Endothelial cell (in vitro differentiated cells): Measurements from ENCODE around the gene ZNF135. TPM values are rescaled to one million over a fixed set of nuclear protein-coding genes. Genes with fewer than 3 reads are reported as not detected.

Experiments
- DNase-seq: peaks from one replicate; pipeline ENCODE4 v3.0.0; 2021; ENCODE audit warnings: low spot score
- H3K27ac Mint-ChIP-seq: one replicate; pipeline ENCODE4 v1.8.0; 2021; ENCODE audit warnings: mixed read lengths, inconsistent platforms; ENCODE audit not compliant: unreplicated experiment
- H3K27me3 Mint-ChIP-seq: one replicate; pipeline ENCODE4 v1.8.0; 2021; ENCODE audit warnings: mild to moderate bottlenecking, moderate library complexity, mixed read lengths, inconsistent platforms; ENCODE audit not compliant: unreplicated experiment
- H3K36me3 Mint-ChIP-seq: one replicate; pipeline ENCODE4 v1.8.0; 2021; ENCODE audit warnings: mild to moderate bottlenecking, low read depth, mixed read lengths, inconsistent platforms; ENCODE audit not compliant: unreplicated experiment
- H3K4me1 Mint-ChIP-seq: one replicate; pipeline ENCODE4 v1.8.0; 2021; ENCODE audit warnings: mild to moderate bottlenecking, mixed read lengths, inconsistent platforms; ENCODE audit not compliant: unreplicated experiment
- H3K4me3 Mint-ChIP-seq: one replicate; pipeline ENCODE4 v1.8.0; 2021; ENCODE audit warnings: mild to moderate bottlenecking, mixed read lengths, inconsistent platforms; ENCODE audit not compliant: unreplicated experiment
- H3K9me3 Mint-ChIP-seq: one replicate; pipeline ENCODE4 v1.8.0; 2021; ENCODE audit warnings: mixed read lengths, inconsistent platforms; ENCODE audit not compliant: unreplicated experiment
- total RNA-seq: library from RNA; stranded (reverse); fragmentation: NEBNext Ultra II Directional; extraction: Animal tissue kit (Norgen Biotek cat#: 25700); gene quantifications from one replicate; pipeline ENCODE4 v1.2.1, GENCODE V29; 2021; ENCODE audit not compliant: unreplicated experiment
- TF ChIP-seq, protein P1 (sequence below): fragments of 200-600 bp; sonication (generic); IDR thresholded peaks from one replicate; pipeline ENCODE4 v1.5.0; 2021; ENCODE audit warnings: antibody characterized with exemption; ENCODE audit not compliant: unreplicated experiment

Gene ZNF135
- total RNA-seq, 1 donor from 2014 or later = 1.1 TPM

GRCh38 chr19:58034477-58034793 lies 24.6 kb upstream of the ZNF135 start:
- no peak overlapping the region for H3K27ac Mint-ChIP-seq
- TF ChIP-seq, protein P1, sequence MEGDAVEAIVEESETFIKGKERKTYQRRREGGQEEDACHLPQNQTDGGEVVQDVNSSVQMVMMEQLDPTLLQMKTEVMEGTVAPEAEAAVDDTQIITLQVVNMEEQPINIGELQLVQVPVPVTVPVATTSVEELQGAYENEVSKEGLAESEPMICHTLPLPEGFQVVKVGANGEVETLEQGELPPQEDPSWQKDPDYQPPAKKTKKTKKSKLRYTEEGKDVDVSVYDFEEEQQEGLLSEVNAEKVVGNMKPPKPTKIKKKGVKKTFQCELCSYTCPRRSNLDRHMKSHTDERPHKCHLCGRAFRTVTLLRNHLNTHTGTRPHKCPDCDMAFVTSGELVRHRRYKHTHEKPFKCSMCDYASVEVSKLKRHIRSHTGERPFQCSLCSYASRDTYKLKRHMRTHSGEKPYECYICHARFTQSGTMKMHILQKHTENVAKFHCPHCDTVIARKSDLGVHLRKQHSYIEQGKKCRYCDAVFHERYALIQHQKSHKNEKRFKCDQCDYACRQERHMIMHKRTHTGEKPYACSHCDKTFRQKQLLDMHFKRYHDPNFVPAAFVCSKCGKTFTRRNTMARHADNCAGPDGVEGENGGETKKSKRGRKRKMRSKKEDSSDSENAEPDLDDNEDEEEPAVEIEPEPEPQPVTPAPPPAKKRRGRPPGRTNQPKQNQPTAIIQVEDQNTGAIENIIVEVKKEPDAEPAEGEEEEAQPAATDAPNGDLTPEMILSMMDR = no peak
- H3K4me3 Mint-ChIP-seq = no peak overlapping the region
- peaks cover 17% of the 10 kb centered on the region for H3K27me3 Mint-ChIP-seq
- no peaks in the 10 kb centered on the region for H3K4me1 Mint-ChIP-seq
- H3K36me3 Mint-ChIP-seq = peaks cover 27% of the 10 kb centered on the region
- DNase-seq = no peak
- peaks cover 33% of the 10 kb centered on the region for H3K9me3 Mint-ChIP-seq

DNA sequence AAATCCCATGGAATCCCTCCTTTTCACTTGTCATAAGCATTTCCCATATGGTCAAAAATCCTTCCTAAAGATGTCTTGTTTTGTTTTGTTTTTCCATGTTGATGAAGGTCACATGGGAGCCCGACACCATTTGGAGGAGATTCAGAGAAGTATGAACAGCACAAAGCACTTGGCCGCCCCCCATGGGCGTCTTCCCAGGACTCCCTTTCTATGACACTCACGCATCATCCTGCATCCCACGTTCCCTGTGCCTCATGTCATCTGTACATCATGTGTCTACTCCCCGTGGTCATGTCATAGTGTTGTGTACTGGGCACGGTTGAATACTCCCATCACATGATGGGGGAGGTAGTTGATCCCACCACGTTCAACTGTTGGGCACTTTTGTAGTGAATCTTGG lies 23.2 kb upstream of the ZNF135 start:
- Mint-ChIP-seq H3K9me3 (peaks cover 34% of the 10 kb centered on the region), H3K27ac (no peak overlapping the region), H3K4me3 (peak overlapping the region; percentile 66), H3K36me3 (peaks cover 30% of the 10 kb centered on the region), H3K27me3 (peaks cover 19% of the 10 kb centered on the region), H3K4me1 (no peaks in the 10 kb centered on the region)
- DNase-seq = no peak
- TF ChIP-seq, protein P1 = no peak

- H3K27me3 Mint-ChIP-seq = peaks cover 21% of the 10 kb centered on the region
- peaks cover 49% of the 10 kb centered on the region for H3K9me3 Mint-ChIP-seq
- TF ChIP-seq, protein P1 = no peak
- no peak for DNase-seq
- no peaks in the 10 kb centered on the region for H3K4me1 Mint-ChIP-seq
- H3K27ac Mint-ChIP-seq = no peak overlapping the region
- no peak overlapping the region for H3K4me3 Mint-ChIP-seq
- peaks cover 35% of the 10 kb centered on the region for H3K36me3 Mint-ChIP-seq
Observed at GRCh38 chr19:58037927-58038687, 21.0 kb upstream of the ZNF135 start.

GRCh38 chr19:58038688-58039204 lies 20.3 kb upstream of the ZNF135 start:
- peaks cover 39% of the 10 kb centered on the region for H3K36me3 Mint-ChIP-seq
- no peak overlapping the region for H3K27ac Mint-ChIP-seq
- TF ChIP-seq, protein P1 = no peak
- H3K9me3 Mint-ChIP-seq = peaks cover 51% of the 10 kb centered on the region
- no peak for DNase-seq
- peaks cover 24% of the 10 kb centered on the region for H3K27me3 Mint-ChIP-seq
- H3K4me1 Mint-ChIP-seq = no peaks in the 10 kb centered on the region
- H3K4me3 Mint-ChIP-seq = no peak overlapping the region

- Mint-ChIP-seq H3K27ac (no peak overlapping the region), H3K4me3 (peak overlapping the region; percentile 21), H3K4me1 (no peaks in the 10 kb centered on the region), H3K9me3 (peaks cover 45% of the 10 kb centered on the region), H3K36me3 (peaks cover 36% of the 10 kb centered on the region), H3K27me3 (peaks cover 17% of the 10 kb centered on the region)
- DNase-seq = no peak
- TF ChIP-seq, protein P1 = no peak
Observed at GRCh38 chr19:58040751-58041525, 18.1 kb upstream of the ZNF135 start.
